ENCODE measurements around the gene AGAP1. TPM values are rescaled to one million over a fixed set of nuclear protein-coding genes. Genes with fewer than 3 reads are reported as not detected.

The AGAP1 gene
- total and polyA plus RNA-seq, 8 donors = 5.0 to 27.6 (median 17.4) TPM

GRCh38 chr2:236117401-236117800, 623.6 kb downstream of the AGAP1 start:
- H3K27me3 ChIP-seq = no peaks in the 10 kb centered on the region
- 85% methylated on average over 10 of the region's 10 CpGs for WGBS, 2 donors
- no peaks in the 10 kb centered on the region for H3K9me3 ChIP-seq
- H3K4me1 ChIP-seq = no peaks in the 10 kb centered on the region
- no peak overlapping the region for H3K4me3 ChIP-seq
- ATAC-seq (no peak), DNase-seq (no peak), FAIRE-seq (no peak)
- TF ChIP-seq, protein P1, sequence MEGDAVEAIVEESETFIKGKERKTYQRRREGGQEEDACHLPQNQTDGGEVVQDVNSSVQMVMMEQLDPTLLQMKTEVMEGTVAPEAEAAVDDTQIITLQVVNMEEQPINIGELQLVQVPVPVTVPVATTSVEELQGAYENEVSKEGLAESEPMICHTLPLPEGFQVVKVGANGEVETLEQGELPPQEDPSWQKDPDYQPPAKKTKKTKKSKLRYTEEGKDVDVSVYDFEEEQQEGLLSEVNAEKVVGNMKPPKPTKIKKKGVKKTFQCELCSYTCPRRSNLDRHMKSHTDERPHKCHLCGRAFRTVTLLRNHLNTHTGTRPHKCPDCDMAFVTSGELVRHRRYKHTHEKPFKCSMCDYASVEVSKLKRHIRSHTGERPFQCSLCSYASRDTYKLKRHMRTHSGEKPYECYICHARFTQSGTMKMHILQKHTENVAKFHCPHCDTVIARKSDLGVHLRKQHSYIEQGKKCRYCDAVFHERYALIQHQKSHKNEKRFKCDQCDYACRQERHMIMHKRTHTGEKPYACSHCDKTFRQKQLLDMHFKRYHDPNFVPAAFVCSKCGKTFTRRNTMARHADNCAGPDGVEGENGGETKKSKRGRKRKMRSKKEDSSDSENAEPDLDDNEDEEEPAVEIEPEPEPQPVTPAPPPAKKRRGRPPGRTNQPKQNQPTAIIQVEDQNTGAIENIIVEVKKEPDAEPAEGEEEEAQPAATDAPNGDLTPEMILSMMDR (IDR thresholded peaks at IDR 0.05) = no peak
- no peak overlapping the region for H3K27ac ChIP-seq
- no peaks in the 10 kb centered on the region for H3K36me3 ChIP-seq
- intact Hi-C loops (cut with DNase I) = no loop called here

GRCh38 chr2:236117861-236118269, 624.0 kb downstream of the AGAP1 start:
- H3K9me3 ChIP-seq = no peaks in the 10 kb centered on the region
- no peaks in the 10 kb centered on the region for H3K36me3 ChIP-seq
- no peaks in the 10 kb centered on the region for H3K4me1 ChIP-seq
- H3K4me3 ChIP-seq = no peak overlapping the region
- TF ChIP-seq, protein P1 (IDR thresholded peaks at IDR 0.05) = no peak
- WGBS, 2 donors = 46% methylated on average over 10 of the region's 10 CpGs
- H3K27ac ChIP-seq = no peak overlapping the region
- intact Hi-C loops (cut with DNase I) = no loop called here
- peak in 3 of 4 donors; percentile 23 to 67 (median 63) for ATAC-seq
- peak in 1 of 6 donors; percentile 10 for DNase-seq
- no peaks in the 10 kb centered on the region for H3K27me3 ChIP-seq
- no peak for FAIRE-seq

DNA sequence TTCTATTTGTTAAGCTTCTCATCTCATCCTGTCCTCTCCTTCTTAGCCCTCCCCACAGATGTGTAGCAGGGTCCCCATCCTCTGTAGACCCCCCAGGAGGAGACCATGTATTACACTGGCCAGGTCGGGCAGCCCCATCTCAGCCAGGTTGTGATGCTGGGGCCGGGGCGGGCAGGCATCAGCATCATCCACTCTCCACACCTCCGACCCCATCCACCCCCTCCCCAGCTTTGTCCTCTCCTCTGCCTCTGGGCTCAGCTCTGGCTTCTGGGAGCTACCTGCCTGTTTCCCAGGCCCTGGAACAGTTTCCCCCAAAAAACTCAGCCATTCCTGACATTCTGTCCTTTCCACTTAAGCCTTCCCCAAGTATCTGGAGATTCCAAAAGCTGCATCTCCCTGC, 625.2 kb downstream of the AGAP1 start:
- Histone ChIP-seq H3K4me1 (no peaks in the 10 kb centered on the region), H3K27ac (no peak overlapping the region), H3K9me3 (no peaks in the 10 kb centered on the region), H3K27me3 (no peaks in the 10 kb centered on the region), H3K4me3 (no peak overlapping the region), H3K36me3 (peaks cover 0 to 4% (median 0%) of the 10 kb centered on the region in 3 donors)
- no peak for DNase-seq
- no peak for FAIRE-seq
- intact Hi-C loops (cut with DNase I) = no loop called here
- TF ChIP-seq, protein P1 (IDR thresholded peaks at IDR 0.05) = no peak
- no peak for ATAC-seq
- 94 to 100% methylated on average over 4 of the region's 4 CpGs for WGBS, 2 donors

DNA sequence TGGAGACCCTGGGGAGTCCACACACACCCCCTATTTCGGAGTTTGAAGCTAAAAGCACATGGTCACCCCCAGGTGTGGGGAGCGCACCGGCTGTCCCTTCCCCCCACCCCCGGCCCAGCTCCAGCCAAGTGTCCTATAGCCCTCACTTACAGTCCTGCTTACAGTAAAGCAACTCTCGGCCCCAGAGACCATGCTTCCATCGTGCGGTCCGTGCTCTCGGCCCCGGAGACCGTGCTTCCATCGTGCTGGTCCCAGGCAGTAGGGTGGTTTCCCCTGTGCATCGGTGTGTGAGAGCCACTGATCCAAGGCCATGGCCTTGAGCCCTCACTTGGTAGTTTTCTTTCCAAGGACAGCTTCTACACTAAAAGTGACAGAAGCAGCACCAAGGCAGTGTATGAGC, 625.6 kb downstream of the AGAP1 start:
- FAIRE-seq (no peak), DNase-seq (peak in 1 of 6 donors; percentile 15), ATAC-seq (no peak)
- WGBS, 2 donors = 86 to 90% methylated on average over 13 of the region's 13 CpGs
- Histone ChIP-seq H3K36me3 (peaks cover 0 to 8% (median 0%) of the 10 kb centered on the region in 3 donors), H3K4me1 (no peaks in the 10 kb centered on the region), H3K27me3 (no peaks in the 10 kb centered on the region), H3K9me3 (no peaks in the 10 kb centered on the region), H3K27ac (no peak overlapping the region), H3K4me3 (no peak overlapping the region)
- TF ChIP-seq, protein P1 (IDR thresholded peaks at IDR 0.05) = no peak
- intact Hi-C loops (cut with DNase I) = no loop called here

DNA sequence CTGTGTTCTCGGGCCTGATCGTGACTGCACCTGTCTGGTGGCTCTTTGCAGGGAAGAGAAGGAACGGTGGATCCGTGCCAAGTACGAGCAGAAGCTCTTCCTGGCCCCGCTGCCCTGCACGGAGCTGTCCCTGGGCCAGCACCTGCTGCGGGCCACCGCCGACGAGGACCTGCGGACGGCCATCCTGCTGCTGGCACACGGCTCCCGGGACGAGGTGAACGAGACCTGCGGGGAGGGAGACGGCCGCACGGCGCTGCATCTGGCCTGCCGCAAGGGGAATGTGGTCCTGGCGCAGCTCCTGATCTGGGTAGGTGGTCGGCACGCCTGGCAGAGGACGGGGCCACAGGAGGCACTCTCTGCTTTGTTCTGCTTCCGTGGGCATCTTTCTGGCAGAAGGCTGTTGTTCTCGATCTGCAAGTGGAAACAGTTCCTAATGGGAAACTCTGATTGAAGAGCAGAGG, 626.3 kb downstream of the AGAP1 start:
- no peak overlapping the region for H3K4me3 ChIP-seq
- H3K9me3 ChIP-seq = no peaks in the 10 kb centered on the region
- H3K27ac ChIP-seq = no peak overlapping the region
- DNase-seq (no peak), FAIRE-seq (no peak), ATAC-seq (no peak)
- no peaks in the 10 kb centered on the region for H3K27me3 ChIP-seq
- H3K4me1 ChIP-seq = no peaks in the 10 kb centered on the region
- H3K36me3 ChIP-seq = peaks cover 0 to 12% (median 0%) of the 10 kb centered on the region in 3 donors
- TF ChIP-seq, protein P1 (IDR thresholded peaks at IDR 0.05) = no peak
- 92 to 93% methylated on average over 29 of the region's 29 CpGs for WGBS, 2 donors
- intact Hi-C loops (cut with DNase I) = no loop called here
